NCI-H1417 treated with DMSO at 0.1 percent for 48 hours (cell line): ENCODE results near the gene PSME4.
"Not testable (repeated sequence)": the region's sequence is repeated elsewhere in the genome, so short reads cannot be mapped to it uniquely, and the experiment has no call there.

Experiments used
- DNase-seq: peaks from one replicate; lab custom pipeline; 2025; lab: John Stamatoyannopoulos, UW

Gene PSME4

DNA sequence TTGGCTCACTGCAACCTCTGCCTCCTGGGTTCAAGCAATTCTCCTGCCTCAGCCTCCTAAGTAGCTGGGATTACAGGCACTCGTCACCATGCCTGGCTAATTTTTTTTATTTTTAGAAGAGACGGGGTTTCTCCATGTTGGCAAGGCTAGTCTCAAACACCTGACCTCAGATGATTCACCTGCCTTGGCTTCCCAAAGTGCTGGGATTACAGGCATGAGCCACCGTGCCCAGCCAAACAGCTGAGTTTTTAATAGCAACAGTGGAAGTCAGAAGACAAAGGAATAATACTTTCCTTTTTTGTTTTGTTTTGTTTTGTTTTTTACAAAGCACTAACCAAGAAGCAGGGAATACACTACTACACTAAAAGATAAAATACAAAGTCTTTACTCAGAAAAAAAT, 127.9 kb downstream of the PSME4 start:
- DNase-seq = no peak

DNA sequence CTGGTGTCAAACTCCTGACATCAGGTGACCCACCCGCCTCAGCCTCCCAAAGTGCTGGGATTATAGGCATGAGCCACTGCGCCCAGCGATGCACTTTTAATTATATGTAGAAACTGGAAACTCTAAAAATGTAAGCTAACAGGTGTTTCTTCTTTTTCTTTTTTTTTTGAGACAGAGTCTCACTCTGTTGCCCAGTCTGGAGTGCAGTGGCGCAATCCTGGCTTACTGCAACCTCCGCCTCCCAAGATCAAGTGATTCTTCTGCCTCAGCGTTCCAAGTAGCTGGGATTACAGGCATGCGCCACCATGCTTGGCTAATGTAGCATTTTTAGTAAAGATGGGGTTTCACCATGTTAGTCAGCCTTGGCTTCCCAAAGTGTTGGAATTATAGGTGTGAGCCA, 129.1 kb downstream of the PSME4 start:
- not testable (repeated sequence) for DNase-seq

DNA sequence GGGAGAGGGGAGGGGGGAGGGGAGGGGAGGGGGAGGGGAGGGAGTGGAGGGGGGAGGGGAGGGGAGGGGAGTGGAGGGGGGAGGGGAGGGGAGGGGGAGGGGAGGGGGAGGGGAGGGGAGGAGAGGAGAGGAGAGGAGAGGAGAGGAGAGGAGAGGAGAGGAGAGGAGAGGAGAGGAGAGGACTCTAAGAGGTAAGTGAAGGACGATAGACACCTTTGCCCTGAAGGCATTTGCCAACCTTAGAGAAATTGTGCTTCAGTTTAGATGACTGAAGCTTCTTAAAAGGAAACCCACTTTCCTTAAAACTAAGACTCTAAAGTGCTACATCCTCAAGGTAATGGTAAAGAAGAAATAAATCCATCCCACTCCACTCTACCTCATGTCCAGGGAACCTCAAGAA, 130.2 kb downstream of the PSME4 start:
- no peak for DNase-seq

DNA sequence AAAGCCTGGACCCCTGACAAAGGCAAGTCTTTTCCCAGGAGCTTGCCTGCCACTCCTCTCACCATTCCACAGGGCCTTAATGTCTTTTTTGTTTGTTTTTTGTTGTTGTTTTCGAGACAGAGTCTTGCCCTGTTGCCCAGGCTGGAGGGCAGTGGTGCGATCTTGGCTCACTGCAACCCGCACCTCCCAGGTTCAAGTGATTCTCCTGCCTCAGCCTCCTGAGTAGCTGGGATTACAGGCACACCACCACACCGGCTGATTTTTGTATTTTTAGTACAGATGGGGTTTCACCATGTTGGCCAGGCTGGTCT, 140.9 kb downstream of the PSME4 start:
- DNase-seq = not testable (repeated sequence)

DNA sequence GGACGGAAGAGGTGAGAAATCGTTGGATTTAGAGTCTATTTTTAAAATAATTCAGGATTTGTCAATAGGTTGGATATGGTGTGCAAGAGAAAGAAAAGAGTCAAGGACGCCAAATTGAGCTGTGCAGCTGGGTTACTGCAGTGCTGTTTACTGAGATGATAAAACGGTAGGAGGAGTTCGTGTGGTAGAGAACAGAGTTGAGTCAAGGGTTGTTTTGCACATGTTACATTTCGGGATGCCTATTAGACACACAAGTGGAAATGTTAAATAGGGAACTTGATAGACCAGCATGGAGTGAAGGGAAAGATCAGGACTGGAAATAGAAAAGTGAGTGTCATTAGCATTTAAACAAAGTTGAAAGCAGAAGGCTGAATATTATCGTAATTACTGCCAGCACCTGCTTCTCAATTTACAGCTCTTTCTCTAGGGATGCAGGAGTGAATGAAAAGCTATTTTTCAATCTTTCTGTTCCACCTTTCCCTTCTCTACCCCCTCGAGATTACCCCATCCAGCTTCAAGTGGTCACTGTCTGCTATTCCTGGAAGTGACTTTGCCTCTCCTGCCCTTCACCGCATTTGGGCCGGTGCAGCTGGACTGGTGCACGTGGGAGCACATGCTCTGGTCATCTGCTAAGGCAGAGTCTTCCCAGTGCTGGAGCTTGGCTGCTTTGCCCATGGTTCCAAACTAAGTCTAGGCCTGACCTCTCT, 141.4 kb downstream of the PSME4 start:
- DNase-seq = peak; percentile 32

DNA sequence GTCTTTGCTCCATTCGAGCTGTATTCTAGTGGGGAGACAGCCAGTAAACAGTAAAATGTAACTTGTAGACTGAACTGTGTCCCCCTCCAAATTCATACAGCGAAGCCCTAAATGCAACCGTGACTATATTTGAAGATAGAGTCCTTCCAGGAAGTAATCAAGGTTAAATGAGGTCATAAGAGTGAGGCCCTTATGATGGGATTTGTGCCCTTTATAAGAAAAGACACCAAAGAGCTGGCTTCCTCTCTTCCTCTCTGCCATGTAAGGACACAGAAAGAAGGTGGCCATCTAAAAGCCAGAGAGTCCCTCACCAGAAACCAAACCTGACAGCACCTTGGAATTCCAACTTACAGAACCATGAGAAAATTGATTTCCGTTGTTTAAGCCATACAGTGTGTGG, 142.5 kb downstream of the PSME4 start:
- DNase-seq = no peak

DNA sequence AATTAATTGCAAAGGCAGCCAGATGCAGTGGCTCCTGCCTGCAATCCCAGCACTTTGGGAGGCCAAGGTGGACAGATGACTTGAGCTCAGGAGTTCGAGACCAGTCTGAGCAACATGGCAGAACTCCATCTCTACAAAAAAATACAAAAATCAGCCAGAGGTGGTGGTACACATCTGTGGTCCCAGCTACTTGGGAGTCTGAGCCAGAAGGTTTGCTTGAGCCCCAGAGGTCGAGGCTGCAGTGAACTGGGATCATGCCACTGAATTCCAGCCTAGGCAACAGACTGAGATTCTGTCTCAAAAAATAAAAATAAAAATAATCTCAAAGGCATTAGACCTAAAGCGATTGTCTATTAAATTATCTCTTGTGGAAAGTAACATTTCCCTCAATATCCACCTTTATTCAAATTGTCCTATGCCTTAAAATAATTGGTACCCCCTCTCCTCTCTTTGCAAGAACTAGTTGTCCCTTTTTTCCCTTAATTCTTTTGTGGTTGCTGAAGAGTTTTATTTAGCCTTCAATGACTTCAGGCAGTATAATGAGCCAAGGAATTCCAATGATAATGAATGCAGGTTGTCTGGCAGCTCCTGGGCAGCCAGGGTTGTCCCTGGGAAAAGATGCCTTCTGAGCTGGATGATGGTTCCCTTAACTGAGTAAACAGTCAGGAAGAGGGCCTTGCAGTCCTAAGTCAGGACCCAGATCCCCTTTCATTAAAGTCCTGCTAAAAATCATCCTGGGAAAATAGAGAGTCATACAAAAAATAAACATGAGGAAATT, 143.2 kb downstream of the PSME4 start:
- DNase-seq = no peak

DNA sequence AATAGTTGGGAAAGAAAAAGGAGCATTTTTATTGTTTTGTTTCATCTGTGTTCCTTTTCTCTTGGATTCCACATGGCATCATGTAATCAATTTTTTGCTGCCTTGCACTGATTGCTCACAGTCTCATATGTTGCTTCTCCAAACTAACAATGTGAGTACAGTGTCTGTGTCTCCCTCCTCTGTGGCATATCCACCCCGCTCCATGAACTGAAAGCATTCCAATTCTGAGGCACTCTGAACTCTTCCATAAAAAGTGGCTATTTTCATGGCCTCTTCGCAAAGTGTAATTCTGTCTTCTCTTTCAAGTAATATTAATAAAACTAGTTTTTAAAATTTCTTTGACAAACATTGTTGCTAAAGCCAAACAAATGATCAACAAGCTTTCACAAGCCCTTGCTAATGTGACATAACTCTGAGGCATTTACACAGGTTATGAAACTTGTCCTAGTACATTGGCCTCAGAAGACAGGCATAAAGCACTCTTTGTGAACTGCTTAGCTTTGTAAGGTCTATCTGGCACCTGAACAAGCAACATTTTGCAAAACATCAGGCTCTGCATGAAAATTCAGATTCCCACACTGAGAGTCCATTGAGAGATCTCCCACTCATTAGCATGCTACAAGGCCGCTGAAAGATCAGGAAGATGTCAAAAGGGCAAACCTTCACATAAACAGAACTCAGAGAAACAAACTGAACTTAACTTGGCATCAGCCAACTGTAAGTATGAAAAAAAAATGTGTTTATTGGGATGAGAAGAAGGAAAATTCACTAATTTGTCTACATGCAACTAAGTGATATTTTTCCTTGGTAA, 144.0 kb downstream of the PSME4 start:
- no peak for DNase-seq

DNA sequence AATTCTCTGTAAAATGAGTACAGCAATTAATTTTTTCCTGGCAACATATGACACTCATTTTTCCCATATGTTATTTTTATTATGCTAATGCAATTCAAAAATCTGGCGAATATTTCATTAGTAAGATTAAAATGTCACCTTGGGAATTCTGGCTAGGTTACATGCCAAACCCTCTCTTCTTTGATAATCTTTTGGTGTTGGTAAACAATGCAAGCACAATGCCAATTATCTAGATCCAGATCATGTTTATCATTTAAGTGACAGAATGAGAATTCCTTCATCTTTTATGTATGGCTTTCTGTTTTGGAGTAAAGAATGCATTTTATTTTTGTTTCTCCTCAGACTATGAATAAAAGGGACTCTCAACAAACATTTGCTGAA, 144.8 kb downstream of the PSME4 start:
- DNase-seq = no peak

DNA sequence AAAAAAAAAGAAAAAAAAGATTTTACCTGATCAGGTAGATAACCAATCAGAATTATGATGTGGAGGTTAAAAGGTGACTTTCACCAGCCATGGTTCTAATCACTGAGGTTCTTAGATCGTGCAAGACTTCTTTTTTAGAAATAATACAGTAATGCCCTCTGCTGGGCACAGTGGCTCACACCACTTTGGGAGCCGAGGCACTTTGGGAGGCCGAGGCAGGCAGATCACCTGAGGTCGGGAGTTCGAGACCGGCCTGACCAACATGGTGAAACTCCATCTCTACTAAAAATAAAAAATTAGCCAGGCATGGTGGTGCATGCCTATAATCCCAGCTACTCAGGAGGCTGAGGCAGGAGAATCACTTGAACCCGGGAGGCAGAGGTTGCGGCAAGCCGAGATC, 147.2 kb downstream of the PSME4 start:
- DNase-seq = not testable (repeated sequence)

DNA sequence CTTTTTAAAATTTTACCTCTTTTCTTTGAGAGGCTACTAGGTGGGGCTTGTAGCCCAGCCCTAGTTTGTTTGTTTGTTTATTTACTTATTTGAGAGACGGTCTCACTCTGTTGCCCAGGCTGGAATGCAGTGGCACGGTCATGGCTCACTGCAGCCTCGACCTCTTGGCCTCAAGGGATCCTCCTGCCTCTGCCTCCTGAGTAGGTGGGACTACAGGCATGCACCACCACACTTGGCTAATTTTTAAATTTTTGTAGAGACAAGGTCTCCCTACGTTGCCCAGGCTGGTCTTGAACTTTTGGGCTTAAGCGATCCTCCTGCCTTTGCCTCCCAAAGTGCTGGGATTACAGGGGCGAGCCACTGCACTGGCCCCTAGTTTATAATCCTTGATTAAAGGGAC, 149.0 kb downstream of the PSME4 start:
- DNase-seq = no peak

DNA sequence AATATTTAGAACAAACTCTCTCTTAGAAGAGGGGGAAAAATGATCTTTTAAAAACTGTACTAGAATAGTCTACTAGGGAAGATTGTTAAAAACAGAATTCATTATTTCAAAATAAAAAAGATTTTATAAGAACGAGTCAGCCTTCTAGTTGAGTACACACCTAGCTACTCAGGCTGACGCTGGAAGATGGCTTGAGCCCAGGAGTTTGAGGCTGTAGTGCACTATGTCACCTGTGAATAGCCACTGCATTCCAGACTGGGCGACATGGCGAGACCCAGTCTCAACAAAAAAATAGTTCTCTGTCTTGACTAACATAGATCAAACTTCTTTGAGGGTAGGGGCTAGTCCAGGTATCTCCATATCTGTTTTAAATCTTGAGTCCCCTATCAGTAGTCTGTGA, 150.1 kb downstream of the PSME4 start:
- no peak for DNase-seq

DNA sequence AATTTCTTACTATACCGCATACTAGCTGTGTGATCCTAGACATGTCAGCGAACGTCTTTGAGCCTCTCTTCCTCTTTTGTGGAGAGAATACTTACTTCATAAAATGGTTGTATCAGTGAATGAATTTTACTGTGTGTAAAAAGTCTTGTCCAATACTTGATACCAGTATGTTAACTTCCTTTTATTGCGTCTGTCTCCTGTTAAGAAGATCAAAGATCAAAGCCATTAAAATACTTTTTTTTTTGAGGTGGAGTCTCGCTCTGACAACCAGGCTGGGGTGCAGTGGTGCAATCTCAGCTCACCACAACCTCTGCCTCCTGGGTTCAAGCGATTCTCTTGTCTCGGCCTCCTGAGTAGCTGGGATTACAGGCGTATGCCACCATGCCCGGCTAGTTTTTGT, 150.7 kb downstream of the PSME4 start:
- DNase-seq = no peak

DNA sequence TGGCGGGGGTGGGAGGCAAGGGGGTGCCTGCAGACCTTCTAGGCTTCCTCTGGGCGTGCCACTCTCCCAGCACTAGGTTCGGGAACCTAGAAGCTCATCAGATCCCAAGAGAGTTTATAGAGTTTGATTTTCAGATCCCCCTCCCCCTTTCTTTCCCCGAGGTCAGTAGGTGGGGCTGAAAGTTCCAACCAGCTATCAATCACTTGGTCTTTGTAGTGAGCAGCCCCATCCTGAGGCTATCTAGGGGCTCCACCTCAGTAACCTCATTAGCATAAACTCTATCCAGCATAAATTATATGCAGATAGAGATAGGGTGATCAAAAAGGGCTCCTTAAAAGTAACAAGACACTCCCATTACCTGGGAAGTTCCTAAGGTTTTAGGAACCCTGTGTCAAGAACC, 151.2 kb downstream of the PSME4 start:
- DNase-seq = no peak

DNA sequence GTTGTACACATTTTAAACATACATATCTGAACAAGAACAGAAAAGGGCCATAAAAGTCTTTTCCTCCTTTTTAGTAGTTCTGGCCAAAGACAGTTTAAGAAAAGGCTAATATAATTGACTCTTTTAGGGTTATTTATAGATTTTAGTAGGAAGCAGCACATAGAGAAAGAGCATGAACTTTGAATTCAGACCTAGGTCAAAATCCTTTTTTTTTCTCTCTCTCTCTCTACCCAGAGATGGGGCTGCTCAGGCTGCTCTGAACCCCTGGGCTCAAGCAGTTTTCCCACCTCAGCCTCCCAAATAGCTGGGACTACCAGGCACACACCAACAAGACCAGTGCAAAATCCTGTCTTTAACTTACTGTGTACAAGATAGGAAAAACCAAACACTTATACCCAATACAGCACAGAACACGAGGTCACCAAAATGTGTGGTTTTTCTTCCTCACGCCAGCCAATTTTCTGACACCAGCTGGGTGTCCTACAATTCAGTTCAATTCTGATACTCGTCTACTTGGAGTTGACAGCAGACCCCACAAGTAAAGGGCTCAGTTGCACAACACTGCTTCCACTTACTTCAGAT, 151.8 kb downstream of the PSME4 start:
- no peak for DNase-seq
